ENCODE data around the gene KANSL2. TPM values are rescaled to one million over a fixed set of nuclear protein-coding genes. Genes with fewer than 3 reads are reported as not detected.
A peak's percentile ranks its signal among the peaks of the same experiment; 100 is the strongest.

Gene KANSL2
- total RNA-seq, 1 donor = 48.1 TPM

GRCh38 chr12:48687592-48687991 lies 5.6 kb upstream of the KANSL2 start:
- Histone ChIP-seq H3K4me1 (ENCODE audit: insufficient read depth, low read length) (no peaks in the 10 kb centered on the region), H2AFZ (ENCODE audit: low read length) (no peak overlapping the region), H3K27ac (ENCODE audit: low read depth, low read length) (no peak overlapping the region), H3K9me3 (ENCODE audit: low read depth, low read length) (no peaks in the 10 kb centered on the region), H3K36me3 (ENCODE audit: insufficient read depth, low read length) (peaks cover 29% of the 10 kb centered on the region), H3K4me3 (ENCODE audit: insufficient read depth, low read length) (no peak overlapping the region), H3K27me3 (ENCODE audit: insufficient read depth, low read length) (no peaks in the 10 kb centered on the region), H3K79me2 (ENCODE audit: insufficient read depth, low read length) (peaks cover 20% of the 10 kb centered on the region), H3K4me2 (ENCODE audit: insufficient read depth, low read length) (no peak overlapping the region), H4K20me1 (ENCODE audit: insufficient read depth, low read length) (peaks cover 10% of the 10 kb centered on the region)
- no peak for TF ChIP-seq CTCF (IDR thresholded peaks at IDR 0.05; ENCODE audit: extremely low read depth, low read depth, low read length)
- no peak for DNase-seq (ENCODE audit: insufficient read length, low spot score, missing footprints)

DNA sequence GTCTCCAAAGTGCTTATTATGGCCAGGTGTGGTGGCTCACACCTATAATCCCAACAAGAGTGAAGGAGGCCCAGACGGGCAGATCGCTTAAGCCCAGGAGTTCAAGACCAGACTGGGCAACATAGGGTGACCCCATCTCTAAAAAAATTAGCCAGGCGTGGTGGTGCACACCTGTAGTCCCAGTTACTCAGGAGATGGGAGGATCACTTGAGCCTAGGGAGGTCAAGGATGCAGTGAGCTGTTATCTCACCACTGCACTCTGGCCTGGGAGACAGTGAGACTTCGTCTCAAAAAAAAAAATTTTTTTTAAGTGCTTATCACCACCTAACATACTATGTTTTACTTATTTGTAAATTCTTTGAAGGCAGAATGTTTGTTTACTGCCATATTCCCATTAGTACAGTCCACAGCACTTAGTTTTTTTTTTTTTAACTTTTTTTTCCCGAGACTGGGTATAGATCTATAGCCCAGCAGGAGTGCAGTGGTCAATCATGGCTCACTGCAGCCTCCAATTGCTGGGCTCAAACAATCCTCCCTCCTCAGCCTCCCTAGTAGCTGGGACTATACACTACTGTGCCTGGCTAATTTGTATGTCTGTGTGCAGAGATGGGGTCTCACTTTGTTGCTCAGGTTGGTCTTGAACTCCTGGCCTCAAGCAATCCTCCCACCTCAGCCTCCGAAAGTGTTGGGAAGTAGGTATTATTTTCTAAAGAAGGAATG lies 4.7 kb upstream of the KANSL2 start:
- Histone ChIP-seq H3K9me3 (ENCODE audit: low read depth, low read length) (no peaks in the 10 kb centered on the region), H4K20me1 (ENCODE audit: insufficient read depth, low read length) (peaks cover 7% of the 10 kb centered on the region), H3K4me3 (ENCODE audit: insufficient read depth, low read length) (no peak overlapping the region), H2AFZ (ENCODE audit: low read length) (no peak overlapping the region), H3K4me1 (ENCODE audit: insufficient read depth, low read length) (no peaks in the 10 kb centered on the region), H3K79me2 (ENCODE audit: insufficient read depth, low read length) (peaks cover 18% of the 10 kb centered on the region), H3K27me3 (ENCODE audit: insufficient read depth, low read length) (no peaks in the 10 kb centered on the region), H3K27ac (ENCODE audit: low read depth, low read length) (no peak overlapping the region), H3K36me3 (ENCODE audit: insufficient read depth, low read length) (peaks cover 23% of the 10 kb centered on the region), H3K4me2 (ENCODE audit: insufficient read depth, low read length) (no peak overlapping the region)
- no peak for TF ChIP-seq CTCF (IDR thresholded peaks at IDR 0.05; ENCODE audit: extremely low read depth, low read depth, low read length)
- no peak for DNase-seq (ENCODE audit: insufficient read length, low spot score, missing footprints)

GRCh38 chr12:48686037-48686595 lies 4.1 kb upstream of the KANSL2 start:
- Histone ChIP-seq H3K9me3 (ENCODE audit: low read depth, low read length) (no peaks in the 10 kb centered on the region), H4K20me1 (ENCODE audit: insufficient read depth, low read length) (peaks cover 9% of the 10 kb centered on the region), H3K36me3 (ENCODE audit: insufficient read depth, low read length) (peaks cover 19% of the 10 kb centered on the region), H3K4me3 (ENCODE audit: insufficient read depth, low read length) (no peak overlapping the region), H3K4me2 (ENCODE audit: insufficient read depth, low read length) (no peak overlapping the region), H3K27ac (ENCODE audit: low read depth, low read length) (no peak overlapping the region), H3K27me3 (ENCODE audit: insufficient read depth, low read length) (no peaks in the 10 kb centered on the region), H3K4me1 (ENCODE audit: insufficient read depth, low read length) (peaks cover 3% of the 10 kb centered on the region), H2AFZ (ENCODE audit: low read length) (no peak overlapping the region), H3K79me2 (ENCODE audit: insufficient read depth, low read length) (peaks cover 19% of the 10 kb centered on the region)
- no peak for DNase-seq (ENCODE audit: insufficient read length, low spot score, missing footprints)
- TF ChIP-seq CTCF (IDR thresholded peaks at IDR 0.05; ENCODE audit: extremely low read depth, low read depth, low read length) = no peak

GRCh38 chr12:48683534-48683933 lies 1.5 kb upstream of the KANSL2 start:
- Histone ChIP-seq H3K36me3 (ENCODE audit: insufficient read depth, low read length) (peaks cover 20% of the 10 kb centered on the region), H3K27me3 (ENCODE audit: insufficient read depth, low read length) (no peaks in the 10 kb centered on the region), H2AFZ (ENCODE audit: low read length) (no peak overlapping the region), H3K27ac (ENCODE audit: low read depth, low read length) (no peak overlapping the region), H3K4me2 (ENCODE audit: insufficient read depth, low read length) (no peak overlapping the region), H3K4me3 (ENCODE audit: insufficient read depth, low read length) (no peak overlapping the region), H3K79me2 (ENCODE audit: insufficient read depth, low read length) (peaks cover 35% of the 10 kb centered on the region), H4K20me1 (ENCODE audit: insufficient read depth, low read length) (peaks cover 11% of the 10 kb centered on the region), H3K9me3 (ENCODE audit: low read depth, low read length) (no peaks in the 10 kb centered on the region), H3K4me1 (ENCODE audit: insufficient read depth, low read length) (peaks cover 27% of the 10 kb centered on the region)
- DNase-seq (ENCODE audit: insufficient read length, low spot score, missing footprints) = peak; percentile 36
- TF ChIP-seq CTCF (IDR thresholded peaks at IDR 0.05; ENCODE audit: extremely low read depth, low read depth, low read length) = no peak

Data from osteoblast (primary cell).